ENCODE results near the gene CCDC17.
A peak's percentile ranks its signal among the peaks of the same experiment; 100 is the strongest.

CCDC17 gene

DNA sequence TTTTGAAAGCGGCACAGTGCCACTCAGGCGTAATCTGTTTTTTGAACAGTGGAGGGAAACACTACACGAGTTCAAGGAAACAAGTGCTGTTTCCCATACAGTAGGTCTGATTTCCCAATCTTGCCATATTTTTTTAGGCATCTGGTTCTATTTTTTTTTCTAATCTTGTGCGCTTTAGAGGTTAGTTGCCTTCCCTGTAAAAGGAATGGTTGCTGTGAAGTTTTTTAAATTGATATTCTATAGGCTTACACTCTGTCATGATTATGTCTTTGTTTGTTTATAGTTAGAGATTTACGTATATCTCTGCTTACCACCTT lies 38.8 kb downstream of the CCDC17 start:
- Histone ChIP-seq H3K4me2 (ENCODE audit: insufficient read depth, low read length) (peak overlapping the region; percentile 69), H3K27me3 (ENCODE audit: insufficient read depth, low read length, poor library complexity) (no peaks in the 10 kb centered on the region), H3K36me3 (ENCODE audit: insufficient read depth, low read length) (peaks cover 44% of the 10 kb centered on the region), H3K9ac (ENCODE audit: low read depth, low read length) (peak overlapping the region; percentile 97), H3K27ac (ENCODE audit: low read length) (peak overlapping the region; percentile 97), H3K9me3 (ENCODE audit: insufficient read depth, low read length, severe bottlenecking) (no peaks in the 10 kb centered on the region), H3K79me2 (ENCODE audit: insufficient read depth, low read length) (peaks cover 65% of the 10 kb centered on the region), H3K4me3 (ENCODE audit: low read depth in 1 of 2, low read length in 2 of 2) (peak overlapping the region; percentile 41 to 65), H4K20me1 (ENCODE audit: insufficient read depth, low read length) (peaks cover 54% of the 10 kb centered on the region), H2AFZ (ENCODE audit: low read depth, low read length) (peak overlapping the region; percentile 22), H3K4me1 (ENCODE audit: insufficient read depth, low read length) (peaks cover 40% of the 10 kb centered on the region)
- DNase-seq (no peak), ATAC-seq (ENCODE audit: insufficient read depth, low read depth) (no peak)
- no peak for TF ChIP-seq EZH2 (IDR thresholded peaks at IDR 0.05; ENCODE audit: borderline replicate concordance, low read depth, low read length, severe bottlenecking)
- TF ChIP-seq, protein P1, sequence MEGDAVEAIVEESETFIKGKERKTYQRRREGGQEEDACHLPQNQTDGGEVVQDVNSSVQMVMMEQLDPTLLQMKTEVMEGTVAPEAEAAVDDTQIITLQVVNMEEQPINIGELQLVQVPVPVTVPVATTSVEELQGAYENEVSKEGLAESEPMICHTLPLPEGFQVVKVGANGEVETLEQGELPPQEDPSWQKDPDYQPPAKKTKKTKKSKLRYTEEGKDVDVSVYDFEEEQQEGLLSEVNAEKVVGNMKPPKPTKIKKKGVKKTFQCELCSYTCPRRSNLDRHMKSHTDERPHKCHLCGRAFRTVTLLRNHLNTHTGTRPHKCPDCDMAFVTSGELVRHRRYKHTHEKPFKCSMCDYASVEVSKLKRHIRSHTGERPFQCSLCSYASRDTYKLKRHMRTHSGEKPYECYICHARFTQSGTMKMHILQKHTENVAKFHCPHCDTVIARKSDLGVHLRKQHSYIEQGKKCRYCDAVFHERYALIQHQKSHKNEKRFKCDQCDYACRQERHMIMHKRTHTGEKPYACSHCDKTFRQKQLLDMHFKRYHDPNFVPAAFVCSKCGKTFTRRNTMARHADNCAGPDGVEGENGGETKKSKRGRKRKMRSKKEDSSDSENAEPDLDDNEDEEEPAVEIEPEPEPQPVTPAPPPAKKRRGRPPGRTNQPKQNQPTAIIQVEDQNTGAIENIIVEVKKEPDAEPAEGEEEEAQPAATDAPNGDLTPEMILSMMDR (IDR thresholded peaks at IDR 0.05; ENCODE audit: borderline replicate concordance, extremely low read depth, low read length, poor library complexity, severe bottlenecking) = no peak

DNA sequence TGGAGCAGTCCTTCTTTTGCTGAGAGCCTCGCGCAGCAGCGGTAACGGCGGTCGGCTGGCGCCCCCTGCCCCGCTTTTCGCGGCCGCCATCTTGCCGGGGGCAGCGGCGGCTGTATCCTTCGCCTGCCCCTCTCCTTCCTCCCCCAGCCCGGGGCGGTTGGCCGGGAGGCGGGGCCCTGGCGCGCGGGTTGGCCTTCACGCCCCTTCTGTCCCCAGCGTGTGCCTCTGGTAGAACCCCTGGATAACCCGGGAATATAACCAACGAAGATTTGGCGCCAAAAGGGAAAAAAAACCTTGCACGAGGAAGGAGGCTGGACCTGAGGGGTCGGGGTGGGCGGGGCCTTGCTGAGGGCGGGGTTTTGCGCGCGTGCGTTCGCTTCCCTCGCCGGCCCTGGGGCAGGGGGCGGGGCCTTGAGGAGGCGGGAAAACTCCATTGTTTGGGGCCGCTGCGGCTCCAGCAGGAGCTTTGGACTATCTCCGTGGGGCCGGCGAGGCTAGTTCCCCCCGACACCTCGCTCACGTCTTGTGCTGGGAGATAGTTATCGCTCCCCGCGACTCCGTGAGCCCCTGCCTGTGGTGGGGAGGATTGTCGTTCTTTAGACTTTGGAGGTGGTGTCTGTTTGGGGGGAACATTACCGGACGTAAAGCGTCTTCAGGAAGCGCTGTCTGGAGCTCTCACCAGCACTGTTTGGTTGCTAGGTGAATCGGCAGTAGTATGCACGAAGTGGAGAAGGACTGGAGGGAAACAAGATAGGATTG lies 39.3 kb downstream of the CCDC17 start:
- Histone ChIP-seq H3K27ac (ENCODE audit: low read length) (peak overlapping the region; percentile 97), H3K27me3 (ENCODE audit: insufficient read depth, low read length, poor library complexity) (no peaks in the 10 kb centered on the region), H3K9ac (ENCODE audit: low read depth, low read length) (peak overlapping the region; percentile 97), H3K9me3 (ENCODE audit: insufficient read depth, low read length, severe bottlenecking) (no peaks in the 10 kb centered on the region), H3K36me3 (ENCODE audit: insufficient read depth, low read length) (peaks cover 40% of the 10 kb centered on the region), H2AFZ (ENCODE audit: low read depth, low read length) (peak overlapping the region; percentile 90), H3K4me3 (ENCODE audit: low read depth in 1 of 2, low read length in 2 of 2) (peak overlapping the region; percentile 41 to 65), H3K79me2 (ENCODE audit: insufficient read depth, low read length) (peaks cover 60% of the 10 kb centered on the region), H4K20me1 (ENCODE audit: insufficient read depth, low read length) (peaks cover 49% of the 10 kb centered on the region), H3K4me1 (ENCODE audit: insufficient read depth, low read length) (peaks cover 40% of the 10 kb centered on the region), H3K4me2 (ENCODE audit: insufficient read depth, low read length) (peak overlapping the region; percentile 69)
- peak; percentile 50 for ATAC-seq (ENCODE audit: insufficient read depth, low read depth)
- no peak for TF ChIP-seq EZH2 (IDR thresholded peaks at IDR 0.05; ENCODE audit: borderline replicate concordance, low read depth, low read length, severe bottlenecking)
- TF ChIP-seq, protein P1 (IDR thresholded peaks at IDR 0.05; ENCODE audit: borderline replicate concordance, extremely low read depth, low read length, poor library complexity, severe bottlenecking) = peak; percentile 22
- peak; percentile 90 for DNase-seq

DNA sequence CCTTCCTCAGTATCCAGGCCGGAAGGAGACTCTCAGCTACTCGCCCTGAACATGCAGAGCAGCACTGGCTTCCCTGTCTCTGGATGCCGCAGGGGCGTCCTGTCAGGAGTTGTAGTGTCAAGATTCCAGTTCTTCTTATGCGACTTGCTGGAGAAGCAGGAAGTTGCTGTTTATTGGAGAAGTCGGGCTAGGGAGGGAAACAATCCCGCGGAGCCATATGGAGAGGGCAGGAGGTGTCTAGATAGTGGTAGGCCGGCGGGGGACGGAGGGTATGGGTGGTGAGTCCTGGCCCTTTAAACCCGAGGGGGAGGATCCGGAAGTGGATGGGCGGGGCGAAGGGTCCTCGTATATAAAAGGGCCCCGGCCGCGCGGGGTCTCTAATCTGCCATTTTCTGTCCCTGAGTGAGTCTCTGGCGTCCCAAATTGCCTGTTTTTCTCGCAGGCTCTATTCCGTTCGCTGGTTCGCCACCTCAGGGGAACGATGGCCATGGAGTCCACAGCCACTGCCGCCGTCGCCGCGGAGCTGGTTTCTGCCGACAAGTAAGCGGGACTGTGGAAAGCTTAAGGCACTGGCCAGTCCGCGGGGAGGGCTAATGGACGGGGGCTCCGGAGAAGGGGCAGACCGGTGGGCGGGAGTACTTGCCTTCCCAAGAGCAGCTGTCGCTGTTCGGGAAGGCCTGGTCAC lies 40.0 kb downstream of the CCDC17 start, which contains the start of gene NASP:
TSS of gene NASP (plus strand) at position 376 of the 685 bp plus-strand sequence. CDS start at position 482, 106 bp downstream.
- Histone ChIP-seq H3K9ac (ENCODE audit: low read depth, low read length) (peak within 1 kb of the TSS; percentile 97), H3K27me3 (ENCODE audit: insufficient read depth, low read length, poor library complexity) (no peaks in the 10 kb centered on the region), H3K27ac (ENCODE audit: low read length) (peak within 1 kb of the TSS; percentile 97), H3K79me2 (ENCODE audit: insufficient read depth, low read length) (peaks cover 53% of the 10 kb centered on the region), H3K4me2 (ENCODE audit: insufficient read depth, low read length) (peak within 1 kb of the TSS; percentile 69), H3K4me3 (ENCODE audit: low read depth in 1 of 2, low read length in 2 of 2) (peak within 1 kb of the TSS; percentile 41 to 65), H3K36me3 (ENCODE audit: insufficient read depth, low read length) (peaks cover 33% of the 10 kb centered on the region), H4K20me1 (ENCODE audit: insufficient read depth, low read length) (peaks cover 42% of the 10 kb centered on the region), H3K9me3 (ENCODE audit: insufficient read depth, low read length, severe bottlenecking) (no peaks in the 10 kb centered on the region), H3K4me1 (ENCODE audit: insufficient read depth, low read length) (peaks cover 35% of the 10 kb centered on the region), H2AFZ (ENCODE audit: low read depth, low read length) (peak within 1 kb of the TSS; percentile 91)
- TF ChIP-seq, protein P1 (IDR thresholded peaks at IDR 0.05; ENCODE audit: borderline replicate concordance, extremely low read depth, low read length, poor library complexity, severe bottlenecking) = no peak
- no peak for TF ChIP-seq EZH2 (IDR thresholded peaks at IDR 0.05; ENCODE audit: borderline replicate concordance, low read depth, low read length, severe bottlenecking)
- DNase-seq (peak; percentile 93), ATAC-seq (ENCODE audit: insufficient read depth, low read depth) (peak; percentile 66)

Measured in DND-41 (cell line).